ENCODE data around the gene DYSF.

DNA sequence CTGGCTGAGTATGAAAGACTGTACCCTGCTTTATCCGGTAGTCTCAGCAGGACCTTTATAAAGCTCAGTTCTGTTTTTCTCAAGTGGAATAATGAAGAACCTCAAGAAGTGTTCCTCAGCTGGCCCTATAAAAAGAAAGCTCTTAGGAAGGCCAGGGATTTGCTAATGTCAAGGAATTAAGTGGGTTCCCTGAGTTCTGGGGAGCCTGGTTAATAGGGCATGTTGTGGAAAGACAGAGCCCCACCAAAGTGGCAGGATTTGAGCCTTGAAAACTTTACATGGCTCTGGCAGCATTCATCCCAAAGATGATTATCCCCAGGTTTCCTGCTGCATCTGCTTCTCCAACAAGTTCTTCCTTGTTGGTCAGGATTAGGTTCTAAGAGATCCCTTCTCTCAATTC lies 6.9 kb upstream of the DYSF start:
- TF ChIP-seq GATA3 (IDR thresholded peaks at IDR 0.05; ENCODE audit: low read depth, low read length) (no peak), GATA2 (IDR thresholded peaks at IDR 0.05; ENCODE audit: low read depth, low read length) (no peak)

All from SH-SY5Y (cell line).